ENCODE data around the gene KLF6.

GRCh38 chr10:3779158-3779741 is 5.8 kb downstream of the KLF6 start:
- TF ChIP-seq ATF2 (CRISPR knock-in tag; IDR thresholded peaks at IDR 0.05; ENCODE audit: borderline replicate concordance, low read depth): no peak
- no peak for TF ChIP-seq CTCF (IDR thresholded peaks at IDR 0.05)
- TF ChIP-seq FOXP4 (CRISPR knock-in tag; IDR thresholded peaks at IDR 0.05): no peak
- no peak for TF ChIP-seq ARID4B (CRISPR knock-in tag; IDR thresholded peaks at IDR 0.05; ENCODE audit: borderline replicate concordance)
- TF ChIP-seq TEAD1 (CRISPR knock-in tag; IDR thresholded peaks at IDR 0.05): no peak
- TF ChIP-seq ZNF121 (CRISPR knock-in tag; IDR thresholded peaks at IDR 0.05): no peak
- no peak for TF ChIP-seq MAX (CRISPR knock-in tag; IDR thresholded peaks at IDR 0.05)
- no peak for TF ChIP-seq ATF1 (CRISPR knock-in tag; IDR thresholded peaks at IDR 0.05)
